Endodermal cell (in vitro differentiated cells): Measurements from ENCODE around the gene NCK2. TPM values are rescaled to one million over a fixed set of nuclear protein-coding genes. Genes with fewer than 3 reads are reported as not detected.
"Not testable (repeated sequence)": the region's sequence is repeated elsewhere in the genome, so short reads cannot be mapped to it uniquely, and the experiment has no call there.

Experiments
- DNase-seq: peaks from one replicate; pipeline ENCODE4 v3.0.0-alpha.2; 2017
- H3K27ac ChIP-seq: 2 replicates; pipeline ENCODE4 v1.5.1; 2013; ENCODE audit warnings: mild to moderate bottlenecking, low read depth, low read length, moderate library complexity
- H3K27me3 ChIP-seq: 2 replicates; pipeline ENCODE4 v1.6.1; 2013; ENCODE audit warnings: mild to moderate bottlenecking, low read length, moderate library complexity; ENCODE audit not compliant: insufficient read depth, control insufficient read depth, poor library complexity, severe bottlenecking
- H3K36me3 ChIP-seq: 2 replicates; pipeline ENCODE4 v1.7.0; 2013; ENCODE audit warnings: mild to moderate bottlenecking, low read length, moderate library complexity; ENCODE audit not compliant: control insufficient read depth, insufficient read depth
- H3K4me1 ChIP-seq: one replicate; pipeline ENCODE4 v1.7.0; 2013; ENCODE audit warnings: low read length; ENCODE audit not compliant: control insufficient read depth, insufficient read depth
- H3K4me3 ChIP-seq: 2 replicates; pipeline ENCODE4 v1.5.1; 2013; ENCODE audit warnings: mild to moderate bottlenecking, low read length, moderate library complexity
- H3K9ac ChIP-seq: 2 replicates; pipeline ENCODE4 v1.6.1; 2013; ENCODE audit warnings: mild to moderate bottlenecking, low read length, moderate library complexity; ENCODE audit not compliant: poor library complexity, severe bottlenecking; ENCODE audit errors: extremely low read depth
- H3K9me3 ChIP-seq: 2 replicates; pipeline ENCODE4 v1.6.1; 2013; ENCODE audit warnings: mild to moderate bottlenecking, low read length, moderate library complexity; ENCODE audit not compliant: control insufficient read depth
- H3K27ac Mint-ChIP-seq: 2 replicates; pipeline ENCODE4 v1.8.0; 2020; ENCODE audit warnings: mixed read lengths
- H3K27me3 Mint-ChIP-seq: 2 replicates; pipeline ENCODE4 v1.8.0; 2021; ENCODE audit warnings: mild to moderate bottlenecking, mixed read lengths; ENCODE audit not compliant: insufficient read depth
- H3K36me3 Mint-ChIP-seq: 2 replicates; pipeline ENCODE4 v1.8.0; 2020; ENCODE audit warnings: low read depth, mixed read lengths
- H3K4me1 Mint-ChIP-seq: 2 replicates; pipeline ENCODE4 v1.8.0; 2020; ENCODE audit warnings: mixed read lengths
- H3K4me3 Mint-ChIP-seq: 2 replicates; pipeline ENCODE4 v1.8.0; 2020; ENCODE audit warnings: mild to moderate bottlenecking, moderate library complexity, mixed read lengths
- H3K9me3 Mint-ChIP-seq: 2 replicates; pipeline ENCODE4 v1.8.0; 2020; ENCODE audit warnings: mild to moderate bottlenecking, mixed read lengths
- CTCF ChIP-seq: fragments of 200-600 bp; sonication (generic); conservative IDR thresholded peaks from 2 replicates; pipeline ENCODE4 v1.5.0; 2021; ENCODE audit warnings: antibody characterized with exemption, mild to moderate bottlenecking
- WGBS, 2 experiments: methylation state at CpG; one replicate each; pipeline versions ENCODE4 v1.1.5 to v1.1.7; 2013; ENCODE audit warnings: missing lambda C conversion rate in 2 of 2, mixed read lengths in 1 of 2; ENCODE audit not compliant: insufficient coverage in 1 of 2, insufficient read length in 1 of 2; 5-methylcytosine and 5-hydroxymethylcytosine counted together
- total RNA-seq, 2 donors: library from RNA; stranded (reverse); fragmentation: NEBNext Ultra II Directional in 1 of 2; extraction: Animal tissue kit (Norgen Biotek cat#: 25700) in 1 of 2; gene quantifications; 2 replicates in 1 of 2; 3 replicates in 1 of 2; pipeline ENCODE4 v1.2.1, GENCODE V29; 2021

Gene NCK2
- total RNA-seq, 2 donors from 2014 or later = 58.9 to 63.8 TPM

GRCh38 chr2:105768961-105769452 is 24.3 kb downstream of the NCK2 start:
- 75 to 80% methylated on average over 4 to 6 of the region's 6 CpGs for WGBS, 2 experiments
- no peak for DNase-seq
- H3K27ac ChIP-seq = no peak overlapping the region
- Mint-ChIP-seq H3K36me3 (peaks cover 7% of the 10 kb centered on the region), H3K4me3 (no peak overlapping the region), H3K27ac (no peak overlapping the region), H3K9me3 (no peaks in the 10 kb centered on the region), H3K4me1 (peaks cover 26% of the 10 kb centered on the region), H3K27me3 (no peaks in the 10 kb centered on the region)
- peaks cover 8% of the 10 kb centered on the region for H3K4me1 ChIP-seq
- peaks cover 20% of the 10 kb centered on the region for H3K36me3 ChIP-seq
- H3K27me3 ChIP-seq = no peaks in the 10 kb centered on the region
- TF ChIP-seq CTCF = no peak
- H3K4me3 ChIP-seq = no peak overlapping the region
- no peaks in the 10 kb centered on the region for H3K9me3 ChIP-seq
- H3K9ac ChIP-seq = no peak overlapping the region

- WGBS, 2 experiments = 91 to 92% methylated on average over 8 to 9 of the region's 9 CpGs
- Mint-ChIP-seq H3K4me1 (peaks cover 29% of the 10 kb centered on the region), H3K9me3 (no peaks in the 10 kb centered on the region), H3K27me3 (no peaks in the 10 kb centered on the region), H3K36me3 (peaks cover 7% of the 10 kb centered on the region), H3K27ac (no peak overlapping the region), H3K4me3 (no peak overlapping the region)
- peaks cover 8% of the 10 kb centered on the region for H3K4me1 ChIP-seq
- TF ChIP-seq CTCF = peak; percentile 60
- H3K9me3 ChIP-seq = no peaks in the 10 kb centered on the region
- H3K4me3 ChIP-seq = no peak overlapping the region
- peaks cover 15% of the 10 kb centered on the region for H3K36me3 ChIP-seq
- no peaks in the 10 kb centered on the region for H3K27me3 ChIP-seq
- no peak overlapping the region for H3K27ac ChIP-seq
- DNase-seq = peak; percentile 62
- no peak overlapping the region for H3K9ac ChIP-seq
Measured at GRCh38 chr2:105769504-105769903, 24.8 kb downstream of the NCK2 start.

GRCh38 chr2:105770149-105770548 is 25.4 kb downstream of the NCK2 start:
- peaks cover 32% of the 10 kb centered on the region for H3K4me1 Mint-ChIP-seq
- DNase-seq = no peak
- Histone ChIP-seq H3K4me1 (peaks cover 8% of the 10 kb centered on the region), H3K4me3 (no peak overlapping the region), H3K27ac (no peak overlapping the region), H3K9me3 (no peaks in the 10 kb centered on the region), H3K9ac (no peak overlapping the region), H3K36me3 (peaks cover 8% of the 10 kb centered on the region), H3K27me3 (no peaks in the 10 kb centered on the region)
- no peak for TF ChIP-seq CTCF
- H3K27me3 Mint-ChIP-seq = no peaks in the 10 kb centered on the region
- H3K9me3 Mint-ChIP-seq = no peaks in the 10 kb centered on the region
- H3K4me3 Mint-ChIP-seq = no peak overlapping the region
- peaks cover 7% of the 10 kb centered on the region for H3K36me3 Mint-ChIP-seq
- 83% methylated on average over 1 of the region's 1 CpG; no CpG with 5 or more reads in 1 of the 2 experiments for WGBS, 2 experiments
- no peak overlapping the region for H3K27ac Mint-ChIP-seq

- H3K4me1 ChIP-seq, H3K27me3 ChIP-seq, H3K36me3 ChIP-seq, H3K27ac Mint-ChIP-seq, H3K4me3 Mint-ChIP-seq, H3K9me3 ChIP-seq, H3K9ac ChIP-seq, H3K4me3 ChIP-seq, H3K27me3 Mint-ChIP-seq, H3K36me3 Mint-ChIP-seq, DNase-seq, H3K9me3 Mint-ChIP-seq: not testable (repeated sequence)
- peaks cover 43% of the 10 kb centered on the region for H3K4me1 Mint-ChIP-seq
- WGBS, 2 experiments = 56 to 73% methylated on average over 2 to 7 of the region's 7 CpGs
- peak overlapping the region; percentile 25 for H3K27ac ChIP-seq
Measured at GRCh38 chr2:105771291-105771690, 26.6 kb downstream of the NCK2 start.
